ENCODE data around the gene PBX4.

GRCh38 chr19:19571071-19571786 lies 47.3 kb downstream of the PBX4 start:
- TF ChIP-seq EZH2 (IDR thresholded peaks at IDR 0.05; ENCODE audit: insufficient read depth, poor library complexity, severe bottlenecking) (no peak), EZH2phosphoT487 (IDR thresholded peaks at IDR 0.05; ENCODE audit: insufficient read depth, low read depth) (no peak)
